CD4-positive, alpha-beta T cell treated with Interleukin-12 subunit alpha and Interleukin-12 subunit beta, for 1 hour (primary cell): ENCODE measurements around the gene MBNL3.
"Not testable (repeated sequence)": the region's sequence is repeated elsewhere in the genome, so short reads cannot be mapped to it uniquely, and the experiment has no call there.

Experiments used
- DNase-seq: peaks from one replicate; pipeline ENCODE4 v3.0.0-alpha.2; 2020

The MBNL3 gene

DNA sequence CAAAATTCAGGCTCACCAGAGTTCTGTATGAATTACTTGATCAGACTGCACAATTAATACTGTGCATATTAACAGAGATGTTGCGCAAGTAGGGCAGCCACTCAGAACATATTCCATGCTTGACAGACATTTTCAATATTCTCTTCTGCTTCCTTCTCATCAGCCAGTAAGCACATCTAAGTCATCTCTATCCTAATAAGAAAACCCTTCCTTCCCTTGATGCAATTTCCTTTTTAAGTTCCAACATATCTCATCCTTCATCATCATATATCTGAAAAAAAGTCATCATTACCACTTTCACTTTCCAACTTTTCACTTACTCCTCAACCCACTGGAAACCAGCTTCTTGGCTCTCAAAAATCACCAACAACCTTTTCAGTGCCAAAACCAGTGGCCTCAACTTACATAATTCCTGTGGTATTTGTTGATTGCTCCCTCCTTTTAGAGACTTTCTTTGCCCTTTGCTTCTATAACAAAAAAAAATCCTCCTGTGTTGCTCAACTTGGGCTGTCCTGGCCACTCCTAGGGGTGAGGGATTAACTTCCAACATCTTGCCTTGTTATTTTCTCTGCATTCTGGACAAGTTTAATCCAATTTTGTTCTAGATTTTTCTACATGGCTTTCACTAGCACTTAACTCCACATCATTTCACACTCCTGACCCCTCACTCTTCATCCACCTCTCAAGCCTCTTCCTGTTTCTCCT, 14.1 kb downstream of the MBNL3 start:
- no peak for DNase-seq

GRCh38 chrX:132472397-132472796, 16.4 kb downstream of the MBNL3 start:
- no peak for DNase-seq

GRCh38 chrX:132470831-132471230, 18.0 kb downstream of the MBNL3 start:
- no peak for DNase-seq

DNA sequence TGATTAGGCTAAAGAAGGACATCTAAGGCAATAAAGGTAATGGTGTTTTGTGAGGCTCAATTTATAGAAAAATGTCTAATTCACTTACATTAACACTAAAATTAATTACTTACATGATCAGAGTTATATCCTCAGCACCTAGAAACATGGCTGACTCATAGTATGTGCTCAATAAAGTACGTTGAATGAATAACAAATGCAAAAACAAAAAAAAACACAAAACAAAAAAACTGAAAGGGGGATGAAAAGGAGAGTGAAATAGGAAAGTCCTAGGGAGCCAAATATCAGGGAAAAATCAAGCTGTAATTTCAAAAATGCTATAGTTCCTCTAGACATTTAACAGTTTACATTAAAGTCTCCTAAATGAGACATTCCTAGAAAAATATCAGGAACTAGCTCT, 18.7 kb downstream of the MBNL3 start:
- DNase-seq = no peak

- DNase-seq = no peak
These were observed 20.4 kb downstream of the MBNL3 start for GRCh38 chrX:132468454-132468853.

- DNase-seq = no peak
These were observed 20.8 kb downstream of the MBNL3 start for GRCh38 chrX:132467989-132468388.

GRCh38 chrX:132467026-132467425, 21.8 kb downstream of the MBNL3 start:
- no peak for DNase-seq

- DNase-seq = peak; percentile 17
These were observed 25.4 kb downstream of the MBNL3 start for GRCh38 chrX:132463411-132463810.

GRCh38 chrX:132461886-132462285, 27.0 kb downstream of the MBNL3 start:
- DNase-seq = no peak

DNA sequence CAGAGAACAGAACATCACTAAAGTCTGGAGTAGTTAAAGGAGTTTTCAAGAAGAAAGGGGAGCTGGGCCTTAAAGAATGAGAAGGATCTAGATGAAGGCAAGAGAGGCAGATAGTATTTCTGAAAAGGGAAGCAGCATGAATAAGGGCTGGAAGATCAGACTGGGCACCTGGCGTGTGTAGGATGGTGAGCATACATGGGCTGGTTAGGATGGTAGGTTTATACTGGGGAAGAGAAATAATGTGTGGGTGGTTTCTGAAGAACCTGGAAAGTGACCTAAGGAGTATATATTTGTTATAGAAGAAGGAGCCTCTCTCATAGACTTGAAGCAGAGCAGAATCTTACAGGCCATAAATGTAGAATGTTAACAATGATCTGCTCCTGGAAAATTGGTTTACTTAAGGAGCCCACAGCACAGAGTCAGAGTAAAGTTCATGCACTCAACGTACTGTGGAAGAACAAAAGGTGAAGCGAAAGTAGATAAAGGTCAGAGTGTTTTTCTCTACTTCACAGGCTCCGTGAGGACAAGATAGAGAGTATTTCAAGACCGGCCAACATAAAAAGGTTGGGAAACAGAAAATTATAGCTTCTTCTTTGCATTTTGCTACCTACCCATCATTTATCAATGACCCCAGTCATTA, 35.8 kb downstream of the MBNL3 start:
- DNase-seq = no peak

- not testable (repeated sequence) for DNase-seq
These were observed 42.9 kb downstream of the MBNL3 start for GRCh38 chrX:132445909-132446308.

DNA sequence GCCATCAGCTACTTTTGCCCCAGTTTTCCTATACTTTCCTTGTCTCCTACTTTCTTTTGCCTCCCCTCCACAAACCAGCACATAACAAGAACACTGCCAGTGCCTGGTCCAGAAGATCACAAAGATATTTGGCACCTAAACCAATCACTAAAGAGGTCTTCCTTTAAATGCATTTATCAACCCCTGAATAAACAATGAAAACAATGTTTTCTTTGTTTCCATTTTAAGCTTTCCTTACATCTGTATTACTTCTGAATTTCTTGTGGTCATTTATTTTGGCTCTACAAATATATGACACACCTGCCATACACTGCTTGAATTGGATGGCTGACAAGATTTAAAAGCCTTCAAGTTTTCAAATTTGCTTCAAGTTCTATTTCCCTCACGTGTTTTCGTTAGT, 43.9 kb downstream of the MBNL3 start:
- DNase-seq = no peak

DNA sequence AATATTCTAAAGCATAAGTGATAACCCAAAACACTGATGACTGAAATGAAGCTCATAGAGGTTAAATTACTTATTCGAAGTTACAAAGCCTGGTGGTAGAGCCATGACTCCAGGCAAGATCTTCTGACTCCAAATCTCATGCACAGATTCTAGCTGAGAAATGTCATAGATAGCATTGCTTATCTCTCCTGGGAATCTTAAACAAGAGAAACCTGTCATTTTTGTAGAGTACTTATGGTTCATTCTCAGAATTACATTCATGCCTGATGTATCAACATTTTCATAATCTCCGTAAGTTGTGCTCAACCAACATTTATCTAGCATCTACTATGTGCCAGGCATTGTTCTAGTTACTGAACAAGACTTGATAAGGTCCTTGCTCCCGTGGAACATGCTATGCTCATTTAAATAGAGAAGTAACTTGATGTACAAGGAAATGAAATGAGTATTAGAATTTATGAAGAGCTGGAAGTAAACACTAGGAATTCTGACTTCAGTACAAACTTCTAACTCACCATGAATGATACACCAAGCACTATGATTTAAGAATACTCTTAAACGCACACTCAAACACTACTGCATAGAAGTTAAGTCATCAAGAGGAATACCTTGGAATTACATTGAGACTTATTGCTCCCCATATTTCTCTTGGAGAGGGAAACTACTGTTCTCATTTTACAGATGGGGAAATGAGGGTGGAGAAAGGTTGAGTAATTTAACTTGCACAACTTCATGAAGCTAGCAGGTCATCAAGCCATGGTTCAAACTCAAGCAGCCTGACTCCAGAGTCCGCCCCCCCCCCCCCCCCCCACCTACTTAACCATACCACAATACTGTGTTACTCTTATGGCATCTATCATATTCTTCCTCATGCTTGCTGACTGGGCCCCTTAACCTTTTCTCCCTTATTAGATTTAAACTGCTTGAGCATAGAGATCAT, 45.4 kb downstream of the MBNL3 start:
- no peak for DNase-seq

GRCh38 chrX:132442691-132443090, 46.1 kb downstream of the MBNL3 start:
- no peak for DNase-seq

DNA sequence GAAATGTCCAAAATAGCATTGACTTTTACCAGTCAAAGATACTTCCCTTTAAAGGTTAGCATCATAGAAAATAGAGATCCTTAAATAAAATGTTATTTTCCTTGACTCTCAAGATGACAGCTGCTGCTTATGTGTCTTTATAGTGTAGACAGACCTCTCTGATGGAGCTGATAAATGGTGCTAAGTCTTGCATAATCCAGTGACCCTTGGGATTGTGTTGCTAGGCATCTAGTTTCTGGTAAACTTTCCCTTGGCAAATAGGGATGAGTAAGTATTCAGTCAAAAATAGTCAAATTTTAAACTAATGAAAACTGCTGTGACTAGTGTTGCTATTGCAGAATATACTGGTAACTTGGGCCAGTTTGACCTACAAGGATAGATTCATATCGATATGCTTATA, 53.6 kb downstream of the MBNL3 start:
- no peak for DNase-seq

- DNase-seq = no peak
These were observed 55.3 kb downstream of the MBNL3 start for GRCh38 chrX:132433551-132433950.

DNA sequence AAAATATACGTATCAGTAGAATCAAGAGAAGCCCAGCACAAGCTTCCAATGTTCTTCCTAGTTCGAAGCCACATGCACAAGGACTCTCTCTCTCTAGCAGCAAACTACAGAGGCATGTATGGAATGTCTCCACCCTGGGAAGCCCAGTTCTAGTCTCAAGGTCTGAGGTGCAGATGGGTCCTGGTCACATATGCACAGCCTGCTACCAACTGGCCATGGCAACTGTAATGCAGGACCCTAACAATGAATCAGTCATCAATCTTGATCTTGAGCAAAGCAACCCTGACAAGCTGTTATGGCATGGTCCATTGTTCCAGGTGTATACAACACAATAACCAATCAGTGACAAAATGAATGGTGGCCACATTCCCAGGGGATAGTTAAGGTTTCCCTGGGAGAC, 55.8 kb downstream of the MBNL3 start:
- DNase-seq = no peak

DNA sequence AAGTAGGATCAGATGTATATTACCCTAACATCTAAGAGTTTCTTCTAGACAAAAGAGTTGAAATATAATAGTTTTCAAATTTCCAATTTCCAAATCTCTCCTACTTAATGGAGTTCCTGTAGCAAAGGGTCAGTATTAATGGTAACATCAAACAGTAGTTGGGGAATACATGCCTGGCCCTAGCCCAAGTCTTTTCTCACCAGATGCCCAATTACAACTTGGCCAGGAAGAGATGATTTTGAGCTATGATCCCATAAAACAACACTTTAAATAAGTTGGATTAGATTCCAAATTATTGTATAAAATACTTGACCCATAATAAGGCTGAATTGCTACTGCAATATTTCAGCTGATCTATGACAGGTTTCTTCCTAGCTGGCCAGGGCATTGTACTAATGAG, 59.9 kb downstream of the MBNL3 start:
- no peak for DNase-seq

DNA sequence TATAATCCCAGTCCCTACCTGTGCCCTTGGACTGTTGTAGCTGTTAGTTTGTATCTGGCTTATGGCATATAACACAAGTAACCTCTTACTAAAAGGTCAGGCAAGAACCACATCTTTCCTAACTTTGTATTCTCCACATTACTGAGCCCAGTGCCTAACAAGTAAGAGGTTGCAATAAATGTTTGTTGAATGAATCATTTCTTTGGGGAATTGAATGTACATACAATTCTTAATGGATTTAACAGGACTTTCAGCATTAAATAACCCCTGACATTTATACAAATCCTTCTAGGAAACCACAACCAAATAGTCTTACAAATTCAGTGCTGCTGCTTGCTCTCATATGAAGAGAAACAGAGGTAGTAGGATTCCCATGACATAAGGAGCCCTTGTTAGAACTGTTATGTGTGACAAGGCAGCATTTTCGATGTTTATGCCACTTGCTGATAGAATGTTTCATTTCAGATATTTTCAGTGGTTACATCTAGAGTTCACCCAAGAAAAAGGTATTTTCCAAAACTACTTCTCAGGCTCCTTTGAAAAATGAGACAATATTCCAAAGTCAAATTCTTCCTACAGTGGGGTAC, 62.0 kb downstream of the MBNL3 start:
- DNase-seq = no peak

DNA sequence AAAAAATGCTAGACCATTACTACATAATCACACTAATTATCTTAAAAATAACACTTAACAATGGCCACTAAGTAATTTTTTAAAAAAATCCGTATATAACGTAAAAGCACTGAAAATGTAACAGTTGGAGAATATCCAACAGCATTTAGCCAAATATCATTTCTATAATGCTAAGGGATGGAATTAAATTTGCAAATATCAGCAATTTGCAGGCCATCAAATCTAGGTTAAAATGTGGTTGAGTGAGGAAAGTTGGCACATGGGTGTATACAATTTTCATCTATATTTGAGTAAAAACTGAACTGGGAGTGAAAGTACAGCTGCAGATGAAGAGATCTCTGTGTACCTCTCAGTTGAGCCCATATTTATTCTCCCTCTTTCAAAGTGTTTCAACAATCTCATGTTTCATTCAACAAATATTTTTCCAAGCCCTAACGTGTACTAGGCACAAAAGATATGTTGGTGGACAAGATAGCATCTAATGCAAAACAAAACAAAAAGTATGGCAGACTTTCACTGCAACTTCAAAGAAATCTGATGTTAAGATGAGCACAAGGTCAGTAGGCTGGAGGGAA, 63.0 kb downstream of the MBNL3 start:
- no peak for DNase-seq

DNA sequence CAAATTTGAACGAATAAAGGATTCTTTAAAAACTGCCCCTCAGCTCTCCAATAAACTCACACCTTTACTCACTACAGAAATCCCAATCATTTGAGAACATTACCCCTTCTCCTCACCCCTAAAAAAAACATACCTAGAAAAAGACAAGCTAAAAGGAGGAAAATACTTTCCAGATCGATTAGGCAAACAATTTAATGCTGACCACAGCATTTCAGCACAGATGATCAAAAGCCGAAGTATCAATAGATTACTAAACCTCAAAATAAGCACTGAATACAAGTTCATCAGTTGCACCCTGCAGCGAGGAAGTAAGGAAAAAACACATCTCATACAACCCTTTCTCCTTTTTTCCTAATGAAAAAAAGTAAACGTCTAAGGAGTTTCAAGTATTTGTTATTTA, 65.5 kb downstream of the MBNL3 start:
- no peak for DNase-seq

DNA sequence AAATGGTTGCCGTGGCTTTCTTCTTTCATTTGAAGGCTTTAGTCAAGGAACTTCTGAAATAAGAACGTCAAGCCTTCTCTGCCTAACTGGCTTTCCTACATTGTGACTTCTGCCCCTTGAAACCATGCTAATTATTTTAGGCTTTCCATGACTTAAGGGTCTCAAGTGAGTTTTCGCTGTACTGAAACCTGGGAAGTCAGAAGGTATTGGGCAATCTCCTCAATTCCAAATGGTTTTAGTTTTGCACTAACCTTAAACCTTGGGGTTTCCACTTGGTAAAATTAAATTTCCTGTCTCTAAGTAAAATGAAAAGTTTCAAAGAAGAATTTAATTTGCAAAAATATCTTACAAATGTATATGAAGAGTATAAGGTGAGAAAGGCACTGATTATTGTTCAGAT, 73.8 kb downstream of the MBNL3 start:
- DNase-seq = no peak

GRCh38 chrX:132414404-132414803, 74.4 kb downstream of the MBNL3 start:
- DNase-seq = no peak
